Spleen (tissue), 11 donors: ENCODE results near the gene ABCG1. TPM values are rescaled to one million over a fixed set of nuclear protein-coding genes. Genes with fewer than 3 reads are reported as not detected.

Source experiments
- DNase-seq: peaks from one replicate; pipeline ENCODE4 v3.0.0-alpha.2; 2020
- H3K27ac ChIP-seq, 8 donors: fragments of 200-600 bp; sonication (generic) in 7 of 8; 1 replicate in 4 of 8; 2 replicates in 4 of 8; pipeline versions ENCODE4 v1.5.0 to v1.8.0; 2016 to 2021; ENCODE audit warnings: inconsistent platforms in 4 of 8, mild to moderate bottlenecking in 4 of 8, moderate library complexity in 1 of 8
- H3K27me3 ChIP-seq, 7 donors: fragments of 200-600 bp; sonication (generic) in 6 of 7; replicated peaks in 1 of 7; 1 replicate in 4 of 7; 2 replicates in 3 of 7; pipeline versions ENCODE4 v1.5.0 to v1.8.0; 2016 to 2021; ENCODE audit warnings: inconsistent platforms in 3 of 7, mild to moderate bottlenecking in 1 of 7
- H3K36me3 ChIP-seq, 6 donors: fragments of 200-600 bp; sonication (generic) in 5 of 6; 1 replicate in 4 of 6; 2 replicates in 2 of 6; pipeline versions ENCODE4 v1.5.0 to v1.8.0; 2016 to 2021; ENCODE audit warnings: inconsistent platforms in 2 of 6
- H3K4me1 ChIP-seq, 6 donors: fragments of 200-600 bp; sonication (generic) in 5 of 6; 1 replicate in 3 of 6; 2 replicates in 3 of 6; pipeline versions ENCODE4 v1.5.0 to v1.8.0; 2016 to 2021; ENCODE audit warnings: inconsistent platforms in 3 of 6
- H3K4me3 ChIP-seq, 8 donors: fragments of 200-600 bp; sonication (generic) in 7 of 8; 1 replicate in 4 of 8; 2 replicates in 4 of 8; pipeline versions ENCODE4 v1.5.0 to v1.8.0; 2016 to 2021; ENCODE audit warnings: inconsistent platforms in 4 of 8, mild to moderate bottlenecking in 4 of 8, moderate library complexity in 2 of 8
- H3K9me3 ChIP-seq, 8 donors: fragments of 200-600 bp; sonication (generic) in 7 of 8; 1 replicate in 4 of 8; 2 replicates in 4 of 8; pipeline versions ENCODE4 v1.5.0 to v1.8.0; 2016 to 2021; ENCODE audit warnings: inconsistent platforms in 4 of 8
- POLR2A ChIP-seq, 3 donors: fragments of 450-650 bp; IDR thresholded peaks; one replicate each; pipeline ENCODE4 v1.5.1; 2017; ENCODE audit warnings: antibody characterized with exemption in 3 of 3, mild to moderate bottlenecking in 1 of 3
- POLR2AphosphoS5 ChIP-seq, 3 donors: sonication (generic); formaldehyde crosslinking; IDR thresholded peaks; one replicate each; pipeline ENCODE4 v1.5.1; 2017; ENCODE audit warnings: antibody characterized with exemption in 3 of 3
- WGBS, 5 donors: extraction: QIAGEN DNeasy Blood & Tissue Kit in 3 of 5; methylation state at CpG; one replicate each; pipeline versions ENCODE4 v1.1.5 to v1.1.7; 2013 to 2018; 5-methylcytosine and 5-hydroxymethylcytosine counted together
- intact Hi-C: fragments of 100-400 bp; cut with DNase I; formaldehyde crosslinking; loops from one replicate; pipeline ENCODE4 v1.15.0; 2023; ENCODE audit warnings: low total_unique reads
- polyA plus RNA-seq, 3 donors: library from polyadenylated mRNA; stranded (reverse); fragments of 200-250 nt; gene quantifications; one replicate each; pipeline ENCODE4 v1.2.1, GENCODE V29; 2013
- total RNA-seq, 7 donors: library from RNA; depleted of rRNA in 3 of 7; stranded (reverse); fragments of >200 nt in 3 of 7; fragmentation: NEBNext Ultra II Directional in 4 of 7; extraction: Animal tissue kit (Norgen Biotek cat#: 25700) in 4 of 7; gene quantifications; one replicate each; pipeline versions ENCODE4 v1.1.0 to v1.2.1, GENCODE V29; 2016 to 2021
- TF ChIP-seq, protein P1 (sequence below), 11 experiments: fragments of 200-600 bp in 7 of 11; fragments of 450-650 bp in 4 of 11; sonication (generic) in 4 of 11; IDR thresholded peaks in 8 of 11; conservative IDR thresholded peaks in 3 of 11; 1 replicate in 7 of 11; 2 replicates in 4 of 11; pipeline versions ENCODE4 v1.4.0 to v1.8.0; 2016 to 2021; ENCODE audit warnings: antibody characterized with exemption in 11 of 11, inconsistent platforms in 4 of 11, mild to moderate bottlenecking in 1 of 11
- donor health status: healthy with polysubstance abuse.
- donor health status: DM: no; HTN: no; CAD: no; lungs with moderate emphysema.
- donor health status: DM: no; HTN: no; CAD: no.
- donor health status: Bipolar disorder and iron deficiency.
- donor health status: healthy.
- donor health status: DM: no; HTN: no; CAD: no.
- donor health status: DM: yes; HTN: yes; CAD: no.

ABCG1 gene
- total and polyA plus RNA-seq, 10 donors = 14.6 to 143 (median 96.7) TPM

DNA sequence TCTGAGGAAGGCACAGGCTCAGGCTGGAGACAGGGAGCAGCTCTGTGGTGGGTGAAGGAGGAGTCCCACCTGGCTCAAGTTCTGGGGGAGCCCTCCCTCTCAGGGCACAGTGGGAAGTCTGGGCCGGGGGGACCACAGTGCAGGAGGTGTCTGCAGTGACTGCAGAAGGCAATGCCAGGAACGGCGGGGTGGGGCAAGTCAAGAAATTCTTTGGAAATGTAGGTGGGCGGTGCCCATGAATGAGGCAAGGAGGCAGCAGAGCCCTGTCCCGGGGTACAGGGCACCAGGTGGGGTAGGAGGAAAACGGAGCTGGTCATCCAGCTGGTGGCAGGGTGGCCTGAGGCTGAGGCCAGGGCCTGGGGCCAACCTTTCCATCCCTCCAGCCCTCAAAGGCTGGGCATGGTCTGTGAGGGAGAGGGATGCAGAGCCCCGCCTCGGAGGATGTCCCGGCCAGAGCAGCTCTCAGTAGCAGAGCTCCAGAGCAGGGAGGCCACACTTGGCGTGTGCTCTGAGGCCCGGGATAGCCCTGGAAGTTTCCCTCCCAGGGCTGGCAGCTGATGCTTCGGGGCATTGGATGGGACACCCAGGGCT lies 91.6 kb downstream of the ABCG1 start:
- peaks cover 9 to 60% (median 34%) of the 10 kb centered on the region in 6 donors for H3K4me1 ChIP-seq
- H3K27ac ChIP-seq = peak overlapping the region in 1 of 8 donors; percentile 38
- peak; percentile 61 for DNase-seq
- H3K4me3 ChIP-seq = no peak overlapping the region
- peaks cover 0 to 51% (median 15%) of the 10 kb centered on the region in 7 donors for H3K27me3 ChIP-seq
- intact Hi-C loops = no loop called here
- TF ChIP-seq POLR2AphosphoS5 (IDR thresholded peaks at IDR 0.05) (no peak), POLR2A (IDR thresholded peaks at IDR 0.05) (no peak)
- TF ChIP-seq, protein P1, sequence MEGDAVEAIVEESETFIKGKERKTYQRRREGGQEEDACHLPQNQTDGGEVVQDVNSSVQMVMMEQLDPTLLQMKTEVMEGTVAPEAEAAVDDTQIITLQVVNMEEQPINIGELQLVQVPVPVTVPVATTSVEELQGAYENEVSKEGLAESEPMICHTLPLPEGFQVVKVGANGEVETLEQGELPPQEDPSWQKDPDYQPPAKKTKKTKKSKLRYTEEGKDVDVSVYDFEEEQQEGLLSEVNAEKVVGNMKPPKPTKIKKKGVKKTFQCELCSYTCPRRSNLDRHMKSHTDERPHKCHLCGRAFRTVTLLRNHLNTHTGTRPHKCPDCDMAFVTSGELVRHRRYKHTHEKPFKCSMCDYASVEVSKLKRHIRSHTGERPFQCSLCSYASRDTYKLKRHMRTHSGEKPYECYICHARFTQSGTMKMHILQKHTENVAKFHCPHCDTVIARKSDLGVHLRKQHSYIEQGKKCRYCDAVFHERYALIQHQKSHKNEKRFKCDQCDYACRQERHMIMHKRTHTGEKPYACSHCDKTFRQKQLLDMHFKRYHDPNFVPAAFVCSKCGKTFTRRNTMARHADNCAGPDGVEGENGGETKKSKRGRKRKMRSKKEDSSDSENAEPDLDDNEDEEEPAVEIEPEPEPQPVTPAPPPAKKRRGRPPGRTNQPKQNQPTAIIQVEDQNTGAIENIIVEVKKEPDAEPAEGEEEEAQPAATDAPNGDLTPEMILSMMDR (IDR thresholded peaks at IDR 0.05 in 8 of 11, conservative IDR thresholded peaks at IDR 0.05 in 3 of 11) = no peak
- WGBS, 5 donors = 82 to 92% (median 89%) methylated on average over 9 to 12 of the region's 12 CpGs
- no peaks in the 10 kb centered on the region for H3K9me3 ChIP-seq
- no peaks in the 10 kb centered on the region for H3K36me3 ChIP-seq

DNA sequence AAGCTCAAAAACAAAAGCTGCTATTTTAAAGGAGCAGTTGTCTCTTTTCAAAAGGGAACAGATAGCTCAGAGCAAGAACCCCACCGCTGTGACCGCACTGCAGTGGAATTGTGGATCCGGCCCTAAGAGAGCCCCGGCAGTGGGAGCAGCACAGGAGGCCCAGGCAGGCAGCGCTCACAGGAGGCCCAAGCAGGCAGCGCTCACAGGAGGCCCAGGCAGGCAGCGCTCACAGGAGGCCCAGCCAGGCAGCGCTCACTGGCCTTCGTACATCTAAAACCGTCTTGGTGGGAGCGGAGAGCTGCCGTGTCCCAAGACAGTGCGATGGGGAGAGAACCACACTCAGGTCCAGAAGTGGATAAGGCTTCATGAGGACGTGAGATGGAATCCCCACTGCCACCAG lies 92.2 kb downstream of the ABCG1 start:
- intact Hi-C loops = no loop called here
- peaks cover 0 to 45% (median 15%) of the 10 kb centered on the region in 7 donors for H3K27me3 ChIP-seq
- no peaks in the 10 kb centered on the region for H3K9me3 ChIP-seq
- H3K4me1 ChIP-seq = peaks cover 9 to 60% (median 34%) of the 10 kb centered on the region in 6 donors
- WGBS, 5 donors = 89 to 96% (median 92%) methylated on average over 14 of the region's 14 CpGs
- TF ChIP-seq POLR2A (IDR thresholded peaks at IDR 0.05) = no peak
- no peak for TF ChIP-seq POLR2AphosphoS5 (IDR thresholded peaks at IDR 0.05)
- TF ChIP-seq, protein P1 (IDR thresholded peaks at IDR 0.05 in 8 of 11, conservative IDR thresholded peaks at IDR 0.05 in 3 of 11) = no peak
- H3K4me3 ChIP-seq = no peak overlapping the region
- H3K27ac ChIP-seq = peak overlapping the region in 1 of 8 donors; percentile 38
- peak; percentile 61 for DNase-seq
- no peaks in the 10 kb centered on the region for H3K36me3 ChIP-seq

- Histone ChIP-seq H3K9me3 (no peaks in the 10 kb centered on the region), H3K36me3 (no peaks in the 10 kb centered on the region), H3K27ac (peak overlapping the region in 5 of 8 donors; percentile 53 to 73 (median 65)), H3K4me3 (peak overlapping the region in 2 of 8 donors; percentile 31 to 52), H3K27me3 (peaks cover 0 to 39% (median 15%) of the 10 kb centered on the region in 7 donors), H3K4me1 (peaks cover 9 to 64% (median 34%) of the 10 kb centered on the region in 6 donors)
- intact Hi-C loops = no loop called here
- peak; percentile 73 for DNase-seq
- 67 to 81% (median 74%) methylated on average over 20 to 21 of the region's 21 CpGs for WGBS, 5 donors
- TF ChIP-seq POLR2AphosphoS5 (IDR thresholded peaks at IDR 0.05) = peak in 2 of 3 donors; percentile 6 to 51
- no peak for TF ChIP-seq POLR2A (IDR thresholded peaks at IDR 0.05)
Measured at GRCh38 chr21:42311816-42312625, 93.1 kb downstream of the ABCG1 start.

- 78 to 83% (median 79%) methylated on average over 15 to 16 of the region's 16 CpGs for WGBS, 5 donors
- no peaks in the 10 kb centered on the region for H3K9me3 ChIP-seq
- H3K27ac ChIP-seq = peak overlapping the region in 5 of 8 donors; percentile 53 to 73 (median 65)
- no peak for TF ChIP-seq POLR2AphosphoS5 (IDR thresholded peaks at IDR 0.05)
- TF ChIP-seq, protein P1 (IDR thresholded peaks at IDR 0.05 in 8 of 11, conservative IDR thresholded peaks at IDR 0.05 in 3 of 11) = no peak
- no peak for TF ChIP-seq POLR2A (IDR thresholded peaks at IDR 0.05)
- H3K4me3 ChIP-seq = peak overlapping the region in 2 of 8 donors; percentile 31 to 52
- peaks cover 9 to 71% (median 36%) of the 10 kb centered on the region in 6 donors for H3K4me1 ChIP-seq
- H3K36me3 ChIP-seq = no peaks in the 10 kb centered on the region
- intact Hi-C loops = no loop called here
- H3K27me3 ChIP-seq = peaks cover 0 to 39% (median 14%) of the 10 kb centered on the region in 7 donors
- DNase-seq = peak; percentile 69
Measured at GRCh38 chr21:42312626-42313104, 93.7 kb downstream of the ABCG1 start.
